SK-MEL-5 (cell line): Measurements from ENCODE around the gene FAM114A2. TPM values are rescaled to one million over a fixed set of nuclear protein-coding genes. Genes with fewer than 3 reads are reported as not detected.
"Not testable (repeated sequence)": the region's sequence is repeated elsewhere in the genome, so short reads cannot be mapped to it uniquely, and the experiment has no call there.

Experiments used
- DNase-seq: peaks from one replicate; pipeline ENCODE4 v3.0.0-alpha.2; 2016; ENCODE audit warnings: low read depth, low spot score
- in situ Hi-C: cut with HindIII; loops from 2 replicates; pipeline ENCODE4 v1.10.0; 2016; ENCODE audit warnings: low sequenced_read_pairs, high pct_unique_total_duplicates, low pct_unique_long_range_greater_than_20kb
- polyA plus RNA-seq, 2 experiments: library from polyadenylated mRNA; depleted of rRNA; stranded (reverse); fragments of >200 nt; gene quantifications; 2 replicates each; pipeline ENCODE4 v1.2.3, GENCODE V29; 2015
- total RNA-seq: library from RNA; depleted of rRNA; stranded (reverse); fragments of >200 nt; shearing (Covaris generic); gene quantifications from 2 replicates; pipeline ENCODE4 v1.2.3, GENCODE V29; 2014; rRNA removed

FAM114A2 gene
- total RNA-seq: 20.5 and 23.1 TPM in 2 replicates
- polyA plus RNA-seq (2015; cell fraction: cytosol; rRNA removed): 13.2 and 22.9 TPM in 2 replicates
- 21.1 and 30.1 TPM in 2 replicates for polyA plus RNA-seq (2015; cell fraction: nucleus; rRNA removed)

- DNase-seq: peak; percentile 84
Measured at GRCh38 chr5:154038707-154039457, at the start of gene FAM114A2, which contains the start of gene MFAP3. TSS of gene FAM114A2 (minus strand) at chr5:154038910. CDS start at chr5:154034953, 3,957 bp downstream. TSS of gene MFAP3 (plus strand) at chr5:154038967. CDS start at chr5:154049723, 10,756 bp downstream.

GRCh38 chr5:154087260-154087659 lies 48.5 kb upstream of the FAM114A2 start:
- in situ Hi-C loops: no loop called here
- DNase-seq: peak; percentile 48

More at GRCh38 chr5:154038707-154039457, at the start of gene FAM114A2, which contains the start of gene MFAP3:
- in situ Hi-C loops: no loop called here

- no peak for DNase-seq
- in situ Hi-C loops: no loop called here
Measured at GRCh38 chr5:154086641-154087040, 47.9 kb upstream of the FAM114A2 start.

GRCh38 chr5:154086146-154086545 lies 47.4 kb upstream of the FAM114A2 start:
- no peak for DNase-seq
- in situ Hi-C loops: no loop called here

GRCh38 chr5:154084062-154084639 lies 45.4 kb upstream of the FAM114A2 start:
- in situ Hi-C loops: no loop called here
- DNase-seq: no peak

GRCh38 chr5:154081246-154081645 lies 42.5 kb upstream of the FAM114A2 start:
- in situ Hi-C loops: no loop called here

GRCh38 chr5:154078272-154078671 lies 39.6 kb upstream of the FAM114A2 start:
- in situ Hi-C loops: no loop called here
- no peak for DNase-seq

More at GRCh38 chr5:154081246-154081645, 42.5 kb upstream of the FAM114A2 start:
- no peak for DNase-seq

- no peak for DNase-seq
- in situ Hi-C loops: no loop called here
Measured at GRCh38 chr5:154077696-154078095, 39.0 kb upstream of the FAM114A2 start.

- DNase-seq: no peak
- in situ Hi-C loops: no loop called here
Measured at GRCh38 chr5:154076240-154076922, 37.7 kb upstream of the FAM114A2 start.

- in situ Hi-C loops: no loop called here
- peak; percentile 79 for DNase-seq
Measured at GRCh38 chr5:154072414-154073171, 33.9 kb upstream of the FAM114A2 start.

- no peak for DNase-seq
- in situ Hi-C loops: no loop called here
Measured at GRCh38 chr5:154071799-154072413, 33.2 kb upstream of the FAM114A2 start.

- in situ Hi-C loops: not testable (repeated sequence)
Measured at GRCh38 chr5:154069854-154070253, 31.1 kb upstream of the FAM114A2 start.

GRCh38 chr5:154065971-154066370 lies 27.3 kb upstream of the FAM114A2 start:
- in situ Hi-C loops: no loop called here
- DNase-seq: no peak

More at GRCh38 chr5:154069854-154070253, 31.1 kb upstream of the FAM114A2 start:
- not testable (repeated sequence) for DNase-seq

- in situ Hi-C loops: no loop called here
- no peak for DNase-seq
Measured at GRCh38 chr5:154063372-154063771, 24.7 kb upstream of the FAM114A2 start.

- DNase-seq: no peak
- in situ Hi-C loops: no loop called here
Measured at GRCh38 chr5:154060606-154061005, 21.9 kb upstream of the FAM114A2 start.

GRCh38 chr5:154059583-154059982 lies 20.9 kb upstream of the FAM114A2 start:
- no peak for DNase-seq
- in situ Hi-C loops: no loop called here

GRCh38 chr5:154059039-154059430 lies 20.3 kb upstream of the FAM114A2 start:
- in situ Hi-C loops: no loop called here
- DNase-seq: no peak
